ENCODE measurements around the gene THAP6.
"Not testable (repeated sequence)": the region's sequence is repeated elsewhere in the genome, so short reads cannot be mapped to it uniquely, and the experiment has no call there.

Gene THAP6

DNA sequence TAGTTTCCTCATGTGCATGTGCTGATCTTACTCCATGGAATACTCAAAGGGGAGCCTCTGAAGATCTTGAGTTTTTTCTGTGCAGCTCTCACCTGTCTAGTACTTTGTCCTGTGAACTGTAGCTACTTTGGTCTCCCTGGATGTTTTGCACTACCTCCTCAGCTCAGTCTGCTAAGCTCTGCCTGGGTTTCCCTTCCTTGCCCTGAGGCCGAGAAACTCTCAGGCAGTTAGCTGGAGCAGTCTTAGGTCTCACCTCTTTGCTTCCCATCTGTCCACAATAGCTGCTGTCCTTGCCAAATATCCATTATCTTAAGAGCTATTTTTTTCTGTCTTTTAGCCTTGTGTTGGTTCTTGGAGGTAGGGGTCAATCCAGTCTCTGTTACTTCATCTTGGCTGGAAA lies 11.6 kb downstream of the THAP6 start:
- DNase-seq (ENCODE audit: low read depth in 2 of 2) = no peak

DNA sequence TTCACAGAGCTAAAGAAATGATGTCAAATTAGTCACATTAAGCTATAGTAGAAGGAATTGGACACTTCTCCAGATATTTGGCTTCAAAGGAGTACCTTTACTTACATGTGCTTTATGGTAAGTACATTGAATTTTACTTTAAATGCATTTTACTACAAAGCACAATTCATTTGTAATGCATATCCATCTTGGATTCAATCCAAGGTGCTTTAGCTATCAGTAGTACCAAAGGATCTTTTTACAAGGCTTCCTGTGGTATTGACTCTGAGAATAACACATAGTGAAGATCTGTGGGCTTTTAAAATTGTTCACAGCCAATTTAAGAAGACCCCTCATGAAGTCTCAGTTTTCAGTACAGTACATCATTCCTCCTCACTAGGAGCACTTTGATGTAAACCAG lies 13.2 kb downstream of the THAP6 start:
- DNase-seq (ENCODE audit: low read depth in 2 of 2) = no peak

DNA sequence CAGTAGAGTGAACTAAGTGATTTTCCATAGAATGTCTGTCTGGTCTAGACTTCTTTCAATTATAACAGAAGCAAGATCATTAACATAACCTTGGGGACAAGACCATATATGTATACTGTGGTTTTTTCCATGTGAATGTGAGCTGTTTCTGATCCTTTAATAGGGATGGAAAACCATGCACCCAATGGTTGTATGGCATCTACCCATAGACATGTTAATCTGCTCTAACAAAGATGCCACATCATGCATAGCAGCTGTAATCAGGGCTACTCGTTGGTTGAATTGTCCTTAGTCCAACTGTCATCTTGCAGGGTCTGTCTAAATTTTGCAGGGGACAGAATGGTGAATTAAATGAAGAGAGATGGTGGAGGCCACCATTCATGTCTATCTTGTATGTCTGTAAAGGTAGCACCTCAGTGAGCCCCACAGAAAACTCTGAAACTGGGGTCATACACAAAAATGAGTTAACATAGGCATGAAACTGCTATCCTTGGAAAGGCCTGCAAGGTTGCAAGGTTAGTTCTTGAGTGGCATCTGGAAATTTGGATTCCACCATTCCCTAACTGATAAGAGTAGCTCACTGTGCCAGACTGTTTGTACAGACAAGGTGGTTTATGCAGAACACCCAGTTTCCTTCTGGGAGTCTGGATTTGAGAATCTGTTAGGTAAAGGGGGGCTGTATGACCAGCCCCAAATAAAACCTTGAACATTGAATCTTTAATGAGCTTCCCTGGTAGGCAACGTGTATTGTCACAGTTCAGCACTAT lies 16.5 kb downstream of the THAP6 start:
- DNase-seq (ENCODE audit: low read depth in 2 of 2) = no peak

DNA sequence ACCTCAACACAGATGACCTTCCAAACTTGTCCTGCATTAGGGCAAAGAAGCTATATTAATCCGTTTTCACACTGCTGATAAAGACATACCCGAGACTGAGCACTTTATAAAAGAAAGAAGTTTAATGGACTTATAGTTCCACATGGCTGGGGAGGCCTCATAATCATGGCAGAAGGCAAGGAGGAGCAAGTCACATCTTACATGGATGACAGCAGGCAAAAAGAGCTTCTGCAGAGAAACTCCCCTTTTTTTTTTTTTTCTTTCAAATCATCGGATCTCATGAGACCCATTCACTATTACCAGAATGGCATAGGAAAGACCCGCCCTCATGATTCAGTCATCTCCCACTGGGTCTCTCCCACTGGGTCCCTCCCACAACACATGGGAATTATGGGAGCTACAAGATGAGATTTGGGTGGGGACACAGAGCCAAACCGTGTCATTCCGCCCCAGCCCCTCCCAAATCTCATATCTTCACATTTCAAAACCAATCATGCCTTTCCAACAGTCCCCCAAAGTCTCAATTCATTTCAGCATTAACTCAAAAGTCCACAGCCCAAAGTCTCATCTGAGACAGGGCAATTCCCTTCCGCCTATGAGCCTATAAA lies 17.4 kb downstream of the THAP6 start:
- not testable (repeated sequence) for DNase-seq (ENCODE audit: low read depth in 2 of 2)

DNA sequence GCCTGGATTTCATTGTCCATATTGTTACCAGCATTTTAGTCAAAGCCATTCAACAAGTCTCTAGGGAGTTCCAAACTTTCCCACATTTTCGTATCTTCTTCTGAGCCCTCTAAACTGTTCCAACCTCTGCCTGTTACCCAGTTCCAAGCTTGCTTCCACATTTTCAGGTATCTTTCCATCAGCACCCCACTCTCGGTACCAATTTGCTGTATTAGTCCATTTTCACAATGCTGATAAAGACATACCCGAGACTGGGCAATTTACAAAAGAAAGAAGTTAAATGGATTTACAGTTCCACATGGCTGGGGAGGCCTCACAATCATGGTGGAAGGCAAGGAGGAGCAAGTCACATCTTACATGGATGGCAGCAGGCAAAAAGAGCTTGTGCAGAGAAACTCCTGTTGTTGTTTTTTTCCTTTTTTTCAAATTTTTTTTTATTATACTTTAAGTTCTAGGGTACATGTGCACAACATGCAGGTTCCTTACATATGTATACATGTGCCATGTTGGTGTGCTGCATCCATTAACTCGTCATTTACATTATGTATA lies 19.1 kb downstream of the THAP6 start:
- not testable (repeated sequence) for DNase-seq (ENCODE audit: low read depth in 2 of 2)

DNA sequence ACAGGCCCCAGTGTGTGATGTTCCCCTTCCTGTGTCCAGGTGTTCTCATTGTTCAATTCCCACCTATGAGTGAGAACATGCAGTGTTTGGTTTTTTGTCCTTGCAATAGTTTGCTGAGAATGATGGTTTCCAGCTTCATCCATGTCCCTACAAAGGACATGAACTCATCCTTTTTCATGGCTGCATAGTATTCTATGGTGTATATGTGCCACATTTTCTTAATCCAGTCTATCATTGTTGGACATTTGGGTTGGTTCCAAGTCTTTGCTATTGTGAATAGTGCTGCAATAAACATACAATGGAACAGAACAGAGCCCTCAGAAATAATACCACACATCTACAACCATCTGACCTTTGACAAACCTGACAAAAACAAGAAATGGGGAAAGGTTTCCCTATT lies 19.7 kb downstream of the THAP6 start:
- not testable (repeated sequence) for DNase-seq (ENCODE audit: low read depth in 2 of 2)

DNA sequence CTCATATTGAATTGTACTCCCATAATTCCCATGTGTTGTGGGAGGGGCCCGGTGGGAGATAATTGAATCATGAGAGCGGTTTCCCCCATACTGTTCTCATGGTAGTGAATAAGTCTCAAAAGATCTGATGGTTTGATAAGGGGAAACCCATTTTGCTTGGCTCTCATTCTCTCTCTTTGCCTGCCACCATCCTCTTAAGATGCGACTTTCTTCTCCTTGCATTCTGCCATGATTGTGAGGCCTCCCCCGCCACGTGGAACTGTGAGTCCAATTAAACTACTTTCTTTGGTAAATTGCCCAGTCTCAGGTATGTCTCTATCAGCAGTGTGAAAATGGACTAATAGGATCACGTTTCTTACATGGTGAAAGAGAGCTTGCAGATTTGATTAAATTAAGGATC lies 23.0 kb downstream of the THAP6 start:
- DNase-seq (ENCODE audit: low read depth in 2 of 2) = not testable (repeated sequence)

DNA sequence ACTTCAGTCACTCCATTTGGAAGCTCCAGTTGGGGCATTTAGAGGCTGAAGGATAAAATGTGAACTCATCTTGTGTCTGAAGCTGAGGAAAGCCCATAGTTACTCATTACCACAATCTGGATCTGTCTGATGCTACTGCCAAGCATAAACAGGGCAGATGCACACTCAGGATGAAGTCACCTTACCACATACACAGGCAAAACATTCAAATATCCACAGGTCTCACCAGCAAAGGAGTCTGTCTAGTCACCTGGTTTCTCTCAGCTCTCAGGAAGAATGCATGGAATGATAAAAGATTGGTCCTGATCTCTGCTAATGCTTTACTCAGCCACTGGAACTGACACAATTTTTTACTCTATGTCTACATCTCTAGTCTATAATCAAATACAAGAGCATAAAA lies 28.6 kb downstream of the THAP6 start:
- no peak for DNase-seq (ENCODE audit: low read depth in 2 of 2)

DNA sequence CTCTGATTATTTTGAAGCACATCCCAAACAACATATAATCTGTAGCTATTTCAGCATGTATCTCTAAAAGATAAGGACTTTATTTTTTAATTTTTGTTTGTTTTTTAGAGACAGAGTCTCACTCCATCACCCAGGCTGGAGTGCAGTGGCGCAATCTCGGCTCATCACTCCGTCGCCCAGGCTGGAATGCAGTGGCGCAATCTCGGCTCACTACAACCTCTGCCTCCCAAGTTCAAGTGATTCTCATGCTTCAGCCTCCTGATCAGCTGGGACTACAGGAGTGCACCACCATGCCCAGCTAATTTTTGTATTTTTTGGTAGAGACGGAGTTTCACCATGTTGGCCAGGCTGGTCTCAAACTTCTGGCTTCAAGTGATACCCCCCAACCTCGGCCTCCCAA lies 29.9 kb downstream of the THAP6 start:
- not testable (repeated sequence) for DNase-seq (ENCODE audit: low read depth in 2 of 2)

DNA sequence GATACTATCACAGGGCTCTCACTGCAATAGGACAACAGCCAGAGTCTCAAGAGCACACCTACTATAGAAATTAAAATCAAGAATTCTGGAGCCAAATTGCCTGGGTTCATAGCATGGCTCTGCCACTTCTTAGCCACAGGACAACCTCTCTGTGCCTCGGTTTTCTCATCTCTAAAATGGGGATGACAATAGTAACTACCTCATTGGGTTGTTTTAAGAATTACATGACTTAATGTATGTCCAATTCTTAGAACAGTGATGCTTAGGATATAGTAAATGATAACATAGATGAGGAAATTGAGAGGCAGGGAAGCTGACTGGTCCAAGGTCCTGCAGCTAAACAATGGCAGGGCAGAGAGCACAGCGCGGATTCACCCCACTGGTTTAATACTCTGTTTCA lies 30.6 kb downstream of the THAP6 start:
- DNase-seq (ENCODE audit: low read depth in 2 of 2) = no peak

DNA sequence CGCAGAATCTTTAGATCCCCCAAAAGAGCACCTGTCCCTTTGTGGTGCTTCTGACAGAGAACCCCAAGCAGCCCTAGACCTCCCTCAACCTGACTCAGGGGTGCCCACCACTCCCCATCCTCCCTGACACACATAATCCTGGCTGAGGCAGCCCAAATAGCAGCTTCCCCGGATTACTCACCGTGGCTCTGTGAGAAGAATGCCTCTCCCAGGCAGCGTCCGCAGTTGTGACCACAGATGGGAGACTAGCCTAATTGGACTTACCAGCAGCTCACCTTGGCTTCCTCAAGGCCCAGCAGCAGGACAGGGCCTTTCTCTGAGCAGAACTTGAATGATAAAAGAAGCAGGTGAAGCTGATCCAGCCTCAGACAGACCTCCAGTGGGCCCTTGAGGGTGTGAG lies 31.3 kb downstream of the THAP6 start:
- DNase-seq (ENCODE audit: low read depth in 2 of 2) = no peak

DNA sequence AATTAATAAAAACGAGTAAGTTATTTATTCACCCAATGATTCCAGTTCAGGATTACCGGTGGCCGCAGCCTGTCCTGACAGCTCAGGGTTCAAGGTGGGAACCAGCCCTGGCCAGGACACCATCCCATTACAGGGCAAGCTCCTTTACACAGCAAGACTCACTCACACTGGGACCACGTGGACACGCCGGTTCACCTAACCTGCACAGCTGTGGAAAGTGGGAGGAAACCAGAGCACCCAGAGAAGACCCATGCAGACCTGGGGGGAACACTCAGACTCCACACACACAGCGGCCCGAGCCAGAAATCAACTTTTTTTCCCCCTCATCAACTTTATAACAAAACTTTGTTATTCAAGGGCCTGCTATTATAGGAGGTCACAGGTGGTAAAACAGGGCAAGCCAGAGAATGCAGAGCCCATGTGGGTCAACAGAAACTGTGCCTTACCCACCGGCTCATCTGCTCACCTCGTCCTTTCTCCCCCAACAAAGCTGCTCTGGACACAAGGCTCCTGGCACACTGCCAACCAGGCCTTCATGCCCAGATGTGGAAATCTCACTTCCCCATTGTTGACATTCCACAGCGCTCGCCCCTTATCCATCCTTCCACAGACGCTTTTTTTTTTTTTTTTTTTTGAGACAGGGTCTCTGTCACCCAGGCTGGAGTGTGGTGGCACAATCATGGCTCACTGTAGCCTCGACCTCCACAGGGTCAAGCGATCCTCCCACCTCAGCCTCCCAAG lies 33.5 kb downstream of the THAP6 start:
- DNase-seq (ENCODE audit: low read depth in 2 of 2) = no peak

DNA sequence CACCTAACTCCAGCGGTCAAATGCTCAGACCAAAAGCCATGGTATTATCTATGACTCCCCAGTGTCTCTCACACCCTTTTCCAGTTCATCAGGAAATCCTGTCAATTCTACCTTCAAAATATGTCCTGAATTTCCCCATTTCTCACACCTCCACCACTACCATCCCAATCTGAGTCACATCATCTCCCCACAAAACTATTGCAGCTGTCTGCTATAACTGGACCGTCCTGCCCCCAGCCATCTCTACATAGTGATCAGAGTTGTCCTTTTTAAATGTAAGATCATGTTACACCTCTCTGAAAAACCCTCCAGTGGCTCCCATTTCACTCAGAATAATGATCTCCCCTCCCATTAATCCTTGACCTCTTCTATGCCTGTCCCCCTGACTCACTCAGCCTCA lies 34.7 kb downstream of the THAP6 start:
- no peak for DNase-seq (ENCODE audit: low read depth in 2 of 2)

DNA sequence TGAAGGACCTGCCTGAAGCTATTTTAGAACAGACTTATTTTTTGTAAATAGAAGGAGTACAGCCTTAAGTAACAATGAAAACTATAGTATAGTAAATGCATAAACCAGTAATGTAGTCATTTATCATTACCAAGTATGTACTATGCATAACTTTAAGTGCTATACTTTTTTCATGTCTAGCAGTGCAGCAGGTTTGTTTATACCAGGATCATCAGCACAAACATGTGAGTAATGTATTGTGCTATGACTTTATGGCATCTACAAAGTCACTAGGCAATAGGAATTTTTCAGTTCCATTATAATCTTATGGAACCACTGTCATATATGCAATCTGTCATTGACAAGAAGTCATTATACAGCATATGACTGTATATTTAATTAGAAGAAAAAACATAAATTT lies 38.2 kb downstream of the THAP6 start:
- DNase-seq (ENCODE audit: low read depth in 2 of 2) = no peak

DNA sequence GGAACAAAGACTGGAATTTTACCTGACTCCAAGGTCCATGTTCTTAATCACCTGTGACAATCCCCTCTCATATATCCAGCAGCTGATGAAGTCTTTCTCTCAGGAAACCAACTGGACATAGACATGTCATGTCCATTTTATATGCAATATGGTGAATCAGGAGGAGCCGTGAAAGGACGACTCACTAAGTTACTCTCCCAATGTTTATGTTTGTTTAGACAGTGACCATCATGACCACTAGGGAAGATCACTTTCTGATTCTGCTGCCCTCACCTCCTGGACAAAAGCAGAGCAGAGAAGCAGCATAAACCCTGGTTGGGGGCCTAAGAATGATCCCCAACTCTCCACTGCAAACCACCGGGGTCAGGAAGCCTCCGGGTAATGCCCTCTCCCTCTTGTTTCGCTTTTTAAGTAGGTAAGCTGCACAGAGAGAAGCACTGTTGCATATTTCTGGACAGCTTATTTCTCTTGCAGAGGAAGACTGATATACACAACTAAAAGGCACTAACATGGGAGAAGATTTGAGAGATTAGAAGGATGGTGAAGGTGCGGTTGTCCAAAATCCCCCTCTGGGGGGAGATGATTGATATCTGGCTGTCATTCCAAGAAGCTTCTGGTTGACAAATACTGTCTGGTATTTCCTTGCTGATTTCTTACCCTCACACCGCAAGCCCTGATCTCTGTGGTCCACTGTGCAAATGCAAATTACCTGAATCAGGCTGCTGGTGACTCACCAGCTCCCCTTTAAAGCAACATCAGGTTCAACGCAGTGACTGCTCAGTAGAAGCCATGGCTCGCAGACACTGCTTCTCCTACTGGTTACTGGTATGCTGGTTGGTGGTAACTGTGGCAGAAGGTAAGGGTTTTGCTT lies 41.3 kb downstream of the THAP6 start, which contains the start of gene ODAPH:
Gene ODAPH, plus strand, starts transcription at position 773 of the 871 bp plus-strand sequence. Its CDS starts 17 bp downstream, at position 790.
- DNase-seq (ENCODE audit: low read depth in 2 of 2) = no peak

DNA sequence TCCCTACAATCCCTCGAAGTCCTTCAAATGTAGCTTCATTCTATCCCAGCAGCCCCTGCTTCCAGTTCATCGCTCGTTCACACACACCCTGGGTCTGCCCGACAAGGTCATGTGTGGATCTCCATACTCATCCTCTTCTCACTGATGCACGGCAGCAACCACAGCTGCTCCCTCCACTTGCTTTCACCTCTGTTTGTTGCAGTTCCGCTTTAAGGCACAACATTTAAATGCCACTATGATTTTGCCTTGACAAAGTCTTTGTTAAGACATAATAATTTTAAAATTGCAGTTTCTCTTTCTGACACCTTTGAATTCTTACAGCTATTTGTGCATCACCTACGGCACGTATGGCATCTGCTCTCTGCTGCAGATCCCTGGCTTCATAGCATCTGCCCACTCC lies 43.4 kb downstream of the THAP6 start:
- DNase-seq (ENCODE audit: low read depth in 2 of 2) = no peak

DNA sequence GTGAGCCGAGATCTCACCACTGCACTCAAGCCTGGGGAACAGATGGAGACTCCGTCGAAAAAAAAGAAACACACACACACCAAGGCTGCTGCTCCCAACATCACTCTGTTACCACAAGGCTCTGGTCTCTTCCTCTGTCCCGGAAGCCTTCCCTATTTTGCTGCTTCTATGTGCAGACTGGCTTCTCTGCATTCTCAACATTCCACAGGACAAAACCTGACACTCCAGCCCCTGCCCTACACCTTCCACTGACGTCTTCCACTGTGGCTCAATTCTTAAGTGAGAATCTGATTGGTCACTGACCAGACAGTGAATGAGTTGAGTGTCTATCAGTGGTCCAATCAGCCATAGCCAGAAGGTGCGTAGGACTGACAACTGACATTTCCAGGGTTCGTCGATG lies 47.5 kb downstream of the THAP6 start:
- DNase-seq (ENCODE audit: low read depth in 2 of 2) = no peak

DNA sequence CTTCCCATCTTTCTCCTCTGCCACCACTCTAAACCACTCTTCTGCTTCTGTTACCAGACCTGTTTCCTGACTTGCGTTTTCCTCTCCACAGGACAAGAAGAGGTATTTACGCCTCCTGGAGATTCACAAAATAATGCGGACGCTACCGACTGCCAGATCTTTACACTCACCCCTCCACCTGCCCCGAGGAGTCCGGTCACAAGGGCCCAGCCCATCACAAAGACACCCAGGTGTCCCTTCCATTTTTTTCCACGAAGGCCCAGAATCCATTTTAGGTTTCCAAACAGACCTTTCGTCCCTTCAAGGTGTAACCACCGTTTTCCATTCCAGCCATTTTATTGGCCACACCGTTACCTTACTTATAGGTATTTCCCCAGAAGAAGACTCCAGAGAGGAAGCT lies 49.8 kb downstream of the THAP6 start:
- no peak for DNase-seq (ENCODE audit: low read depth in 2 of 2)

DNA sequence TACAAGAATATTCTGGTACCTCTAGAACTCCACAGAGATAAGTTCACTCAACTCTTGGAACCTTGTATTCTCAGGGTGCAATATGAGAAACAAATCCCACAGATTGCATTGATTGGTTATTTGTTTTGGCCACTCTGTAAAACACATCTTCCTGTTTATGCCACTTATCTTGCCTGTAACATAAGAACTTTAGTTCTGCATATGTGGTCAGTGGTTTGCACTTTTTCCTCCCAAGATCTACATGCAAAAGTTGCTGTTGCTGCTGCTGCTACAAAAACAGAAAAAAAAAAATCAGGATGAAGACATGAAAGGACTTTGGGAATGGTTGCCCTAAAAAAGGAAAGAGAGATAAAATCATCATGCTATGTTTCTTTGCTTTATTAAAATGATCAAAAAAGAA lies 51.2 kb downstream of the THAP6 start:
- DNase-seq (ENCODE audit: low read depth in 2 of 2) = no peak

DNA sequence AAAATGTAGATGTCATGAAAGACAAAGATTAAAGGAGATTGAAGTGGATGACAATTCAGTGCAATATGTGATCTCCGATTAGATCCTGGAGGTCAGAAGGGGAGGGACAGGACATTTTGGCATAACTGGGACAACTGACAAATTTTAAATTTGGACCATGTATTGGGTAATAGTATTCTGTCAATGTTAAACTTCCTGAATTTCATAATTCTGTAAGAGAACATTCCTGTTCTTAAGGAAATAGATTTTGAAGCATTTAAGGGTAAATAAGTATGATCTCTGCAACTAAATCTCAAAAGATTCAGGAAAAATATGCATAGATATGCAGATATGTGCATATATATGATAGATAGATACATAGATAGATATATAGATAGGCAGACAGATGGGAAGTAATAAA lies 52.6 kb downstream of the THAP6 start:
- DNase-seq (ENCODE audit: low read depth in 2 of 2) = no peak

DNA sequence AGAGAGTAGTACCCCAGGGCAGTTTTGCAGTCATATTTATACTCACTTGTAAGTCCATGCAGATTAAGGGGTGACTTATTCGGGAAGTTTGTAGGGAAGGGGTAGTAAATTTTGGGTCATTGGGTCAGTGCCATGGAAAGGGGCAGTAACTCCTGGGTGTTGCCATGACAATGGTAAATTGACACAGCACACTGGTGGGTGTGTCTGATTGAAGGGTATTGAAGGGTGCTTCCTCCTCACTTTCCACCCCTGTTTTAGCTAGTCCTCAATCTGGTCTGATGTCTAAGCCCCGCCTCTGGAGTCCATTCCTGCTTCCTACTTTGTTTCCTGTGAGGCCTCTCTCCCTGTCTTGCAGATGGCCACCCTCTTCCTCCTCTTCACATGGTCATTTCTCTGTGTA lies 53.5 kb downstream of the THAP6 start:
- DNase-seq (ENCODE audit: low read depth in 2 of 2) = no peak

Data from stimulated activated CD8-positive, alpha-beta memory T cell treated with anti-CD3 and anti-CD28 coated beads, Interleukin-7, amount 100 ng/mL, for 1 hour (primary cell).